ENCODE measurements around the gene NPAS3. TPM values are rescaled to one million over a fixed set of nuclear protein-coding genes. Genes with fewer than 3 reads are reported as not detected.

Gene NPAS3
- total and polyA plus RNA-seq, 4 donors: 0.07 to 0.09 (median 0.08) TPM; not detected in 1

DNA sequence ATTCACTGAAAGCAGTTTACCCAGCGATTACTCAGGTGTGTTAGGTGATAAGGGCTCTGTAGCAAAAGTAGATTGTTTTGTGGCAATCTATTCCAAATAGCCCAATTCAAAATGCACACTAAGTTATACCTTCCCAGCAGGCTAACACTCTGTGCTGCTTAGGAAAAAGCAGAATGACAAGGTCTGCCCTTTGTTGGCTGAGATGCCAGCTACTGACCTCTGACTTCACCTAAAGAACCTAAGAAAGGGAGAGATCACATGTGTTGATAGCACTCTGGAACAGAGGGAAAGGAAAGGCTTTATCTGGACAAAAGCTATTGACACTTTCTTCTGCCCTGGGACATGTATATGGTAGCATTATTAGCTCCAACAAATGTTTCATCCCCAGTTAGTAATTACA is 609.9 kb downstream of the NPAS3 start:
- no peak overlapping the region for H3K9ac ChIP-seq (ENCODE audit: low read depth in 1 of 2, low read length in 2 of 2)
- TF ChIP-seq EGR1 (IDR thresholded peaks at IDR 0.05; ENCODE audit: low read depth in 2 of 2) (no peak), JUND (IDR thresholded peaks at IDR 0.05) (no peak), FOXA1 (IDR thresholded peaks at IDR 0.05) (no peak), ATF3 (IDR thresholded peaks at IDR 0.05) (no peak), TAF1 (conservative IDR thresholded peaks at IDR 0.05) (no peak)
- H3K4me3 ChIP-seq (ENCODE audit: low read depth in 1 of 3, low read length in 3 of 3): no peak overlapping the region
- no peaks in the 10 kb centered on the region for H3K36me3 ChIP-seq (ENCODE audit: control insufficient read depth in 4 of 4, insufficient read depth in 3 of 4, low read depth in 1 of 4, low read length in 3 of 4)
- 49% methylated on average over 1 of the region's 1 CpG for WGBS
- H3K9me3 ChIP-seq (ENCODE audit: control insufficient read depth in 4 of 4, low read length in 3 of 4): no peaks in the 10 kb centered on the region
- H3K27ac ChIP-seq (ENCODE audit: low read depth in 1 of 2, low read length in 2 of 2): no peak overlapping the region
- H3K27me3 ChIP-seq (ENCODE audit: control insufficient read depth in 4 of 4, insufficient read depth in 4 of 4, low read length in 3 of 4): no peaks in the 10 kb centered on the region
- no peak for DNase-seq (ENCODE audit: low spot score)
- no peaks in the 10 kb centered on the region for H3K4me1 ChIP-seq (ENCODE audit: control insufficient read depth in 4 of 4, insufficient read depth in 4 of 4, low read length in 3 of 4)

DNA sequence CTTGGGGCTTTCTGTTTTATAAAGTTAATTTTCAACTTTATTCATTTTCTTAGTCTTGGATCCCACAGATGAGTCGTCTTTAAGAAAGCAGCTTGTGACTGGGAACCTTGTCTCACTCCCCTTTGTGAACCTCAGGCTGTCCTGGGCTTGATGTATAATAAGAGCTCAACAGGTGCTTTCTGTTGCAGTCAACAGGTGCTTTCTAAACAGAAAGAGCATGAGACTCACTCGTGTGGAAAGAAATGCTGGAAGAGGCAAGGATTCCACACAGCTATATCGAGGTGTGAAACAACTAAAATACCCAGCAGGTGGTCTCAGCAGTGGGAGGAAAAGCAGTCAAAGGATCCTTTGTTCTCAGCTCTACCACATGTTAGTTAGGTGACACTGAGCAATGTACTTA is 613.3 kb downstream of the NPAS3 start:
- Histone ChIP-seq H3K9ac (ENCODE audit: low read depth in 1 of 2, low read length in 2 of 2) (no peak overlapping the region), H3K9me3 (ENCODE audit: control insufficient read depth in 4 of 4, low read length in 3 of 4) (no peaks in the 10 kb centered on the region), H3K36me3 (ENCODE audit: control insufficient read depth in 4 of 4, insufficient read depth in 3 of 4, low read depth in 1 of 4, low read length in 3 of 4) (no peaks in the 10 kb centered on the region), H3K27me3 (ENCODE audit: control insufficient read depth in 4 of 4, insufficient read depth in 4 of 4, low read length in 3 of 4) (peaks cover 0 to 2% (median 0%) of the 10 kb centered on the region in 4 donors), H3K27ac (ENCODE audit: low read depth in 1 of 2, low read length in 2 of 2) (no peak overlapping the region), H3K4me3 (ENCODE audit: low read depth in 1 of 3, low read length in 3 of 3) (no peak overlapping the region), H3K4me1 (ENCODE audit: control insufficient read depth in 4 of 4, insufficient read depth in 4 of 4, low read length in 3 of 4) (no peaks in the 10 kb centered on the region)
- WGBS: 45% methylated on average over 3 of the region's 3 CpGs
- TF ChIP-seq, protein P1, sequence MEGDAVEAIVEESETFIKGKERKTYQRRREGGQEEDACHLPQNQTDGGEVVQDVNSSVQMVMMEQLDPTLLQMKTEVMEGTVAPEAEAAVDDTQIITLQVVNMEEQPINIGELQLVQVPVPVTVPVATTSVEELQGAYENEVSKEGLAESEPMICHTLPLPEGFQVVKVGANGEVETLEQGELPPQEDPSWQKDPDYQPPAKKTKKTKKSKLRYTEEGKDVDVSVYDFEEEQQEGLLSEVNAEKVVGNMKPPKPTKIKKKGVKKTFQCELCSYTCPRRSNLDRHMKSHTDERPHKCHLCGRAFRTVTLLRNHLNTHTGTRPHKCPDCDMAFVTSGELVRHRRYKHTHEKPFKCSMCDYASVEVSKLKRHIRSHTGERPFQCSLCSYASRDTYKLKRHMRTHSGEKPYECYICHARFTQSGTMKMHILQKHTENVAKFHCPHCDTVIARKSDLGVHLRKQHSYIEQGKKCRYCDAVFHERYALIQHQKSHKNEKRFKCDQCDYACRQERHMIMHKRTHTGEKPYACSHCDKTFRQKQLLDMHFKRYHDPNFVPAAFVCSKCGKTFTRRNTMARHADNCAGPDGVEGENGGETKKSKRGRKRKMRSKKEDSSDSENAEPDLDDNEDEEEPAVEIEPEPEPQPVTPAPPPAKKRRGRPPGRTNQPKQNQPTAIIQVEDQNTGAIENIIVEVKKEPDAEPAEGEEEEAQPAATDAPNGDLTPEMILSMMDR (IDR thresholded peaks at IDR 0.05; ENCODE audit: low read depth, low read length, missing input control): no peak
- TF ChIP-seq JUND (IDR thresholded peaks at IDR 0.05) (no peak), RAD21 (IDR thresholded peaks at IDR 0.05) (no peak), YY1 (IDR thresholded peaks at IDR 0.05) (no peak), FOXA2 (IDR thresholded peaks at IDR 0.05) (no peak), TAF1 (conservative IDR thresholded peaks at IDR 0.05) (no peak), SP1 (IDR thresholded peaks at IDR 0.05) (no peak), HNF4G (IDR thresholded peaks at IDR 0.05) (no peak)
- DNase-seq (ENCODE audit: low spot score): no peak

GRCh38 chr14:33553706-33554278 is 615.1 kb downstream of the NPAS3 start:
- Histone ChIP-seq H3K9me3 (ENCODE audit: control insufficient read depth in 4 of 4, low read length in 3 of 4) (no peaks in the 10 kb centered on the region), H3K27ac (ENCODE audit: low read depth in 1 of 2, low read length in 2 of 2) (no peak overlapping the region), H3K4me1 (ENCODE audit: control insufficient read depth in 4 of 4, insufficient read depth in 4 of 4, low read length in 3 of 4) (no peaks in the 10 kb centered on the region), H3K27me3 (ENCODE audit: control insufficient read depth in 4 of 4, insufficient read depth in 4 of 4, low read length in 3 of 4) (peaks cover 0 to 5% (median 0%) of the 10 kb centered on the region in 4 donors), H3K9ac (ENCODE audit: low read depth in 1 of 2, low read length in 2 of 2) (no peak overlapping the region), H3K36me3 (ENCODE audit: control insufficient read depth in 4 of 4, insufficient read depth in 3 of 4, low read depth in 1 of 4, low read length in 3 of 4) (no peaks in the 10 kb centered on the region), H3K4me3 (ENCODE audit: low read depth in 1 of 3, low read length in 3 of 3) (no peak overlapping the region)
- WGBS: 72% methylated on average over 6 of the region's 6 CpGs
- no peak for DNase-seq (ENCODE audit: low spot score)
- TF ChIP-seq YY1 (IDR thresholded peaks at IDR 0.05) (no peak), SP1 (IDR thresholded peaks at IDR 0.05) (no peak)

DNA sequence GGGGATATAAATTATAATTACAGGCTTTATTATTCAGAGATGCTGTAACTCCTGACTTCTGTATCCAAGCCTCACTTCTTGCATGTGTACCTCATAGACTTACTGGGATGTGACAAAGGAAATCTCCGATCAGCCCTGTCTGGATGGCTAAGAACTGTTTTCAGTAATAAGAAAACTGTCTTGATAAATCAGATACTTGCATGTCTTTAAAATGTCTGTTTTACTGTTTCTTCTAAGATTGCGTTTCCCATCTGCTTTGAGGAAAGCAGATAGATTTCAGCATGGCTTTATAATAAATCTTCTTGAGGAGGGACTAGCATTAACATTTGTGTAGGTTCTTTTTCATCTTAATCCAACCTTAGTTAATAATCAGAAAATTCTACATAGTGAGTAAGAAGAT is 616.3 kb downstream of the NPAS3 start:
- no peak for DNase-seq (ENCODE audit: low spot score)
- Histone ChIP-seq H3K9ac (ENCODE audit: low read depth in 1 of 2, low read length in 2 of 2) (no peak overlapping the region), H3K36me3 (ENCODE audit: control insufficient read depth in 4 of 4, insufficient read depth in 3 of 4, low read depth in 1 of 4, low read length in 3 of 4) (no peaks in the 10 kb centered on the region), H3K27ac (ENCODE audit: low read depth in 1 of 2, low read length in 2 of 2) (no peak overlapping the region), H3K27me3 (ENCODE audit: control insufficient read depth in 4 of 4, insufficient read depth in 4 of 4, low read length in 3 of 4) (peaks cover 0 to 5% (median 0%) of the 10 kb centered on the region in 4 donors), H3K4me1 (ENCODE audit: control insufficient read depth in 4 of 4, insufficient read depth in 4 of 4, low read length in 3 of 4) (no peaks in the 10 kb centered on the region), H3K4me3 (ENCODE audit: low read depth in 1 of 3, low read length in 3 of 3) (no peak overlapping the region), H3K9me3 (ENCODE audit: control insufficient read depth in 4 of 4, low read length in 3 of 4) (no peaks in the 10 kb centered on the region)
- no peak for TF ChIP-seq RAD21 (IDR thresholded peaks at IDR 0.05)
- TF ChIP-seq NR2F2 (IDR thresholded peaks at IDR 0.05): no peak
- 83% methylated on average over 2 of the region's 2 CpGs for WGBS

Data from liver (tissue), 9 donors.